ENCODE data around the gene CCDC18.
A peak's percentile ranks its signal among the peaks of the same experiment; 100 is the strongest.

Gene CCDC18

DNA sequence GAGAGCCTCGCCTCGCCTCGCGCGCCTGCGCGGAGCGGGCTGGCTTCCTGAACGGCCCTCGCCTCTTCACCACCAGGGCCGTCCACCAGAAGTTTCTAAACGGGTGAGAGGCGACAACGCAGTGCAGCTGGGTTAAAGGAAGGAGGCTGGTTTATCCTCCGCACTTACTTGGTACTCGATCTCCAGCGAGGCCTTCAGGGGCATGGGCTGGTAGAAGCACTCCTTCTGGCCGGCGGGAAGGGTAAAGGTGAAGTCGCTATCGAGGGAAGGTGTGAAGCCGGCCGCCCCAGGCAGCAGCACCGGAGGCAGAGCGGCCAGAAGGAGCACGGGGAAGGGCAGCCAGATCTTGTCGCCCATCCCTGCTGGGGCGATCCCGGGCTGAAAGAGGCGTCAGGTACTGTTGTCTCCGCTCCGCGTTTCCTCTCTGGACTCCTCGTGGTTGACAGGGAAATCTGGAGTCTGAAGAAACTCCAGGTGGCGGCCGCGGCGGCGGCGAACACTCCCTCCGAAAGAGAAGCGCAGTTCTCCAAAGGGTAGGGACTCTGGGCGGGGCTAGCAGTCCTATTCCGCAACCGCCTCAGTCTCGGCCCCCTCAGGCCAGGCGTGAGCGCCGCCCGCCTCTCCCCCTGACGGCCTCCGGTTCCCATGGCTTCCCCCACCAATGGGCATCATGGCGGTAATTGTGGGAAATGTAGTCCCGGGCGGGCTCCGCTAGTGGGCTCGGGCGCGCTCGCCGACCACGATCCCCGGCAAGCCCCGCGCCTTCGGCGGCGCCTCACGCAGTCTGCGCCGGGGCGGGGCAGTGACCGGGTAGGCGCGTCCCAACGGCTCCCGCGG, 420 bp upstream of the CCDC18 start, which contains the start of gene TMED5:
Gene TMED5, minus strand, starts transcription at position 528 of the 837 bp plus-strand sequence. Its CDS starts 171 bp downstream, at position 357.
- Histone ChIP-seq H3K4me3 (ENCODE audit: low read depth, low read length) (peak within 1 kb of the TSS; percentile 84), H3K36me3 (no peaks in the 10 kb centered on the region), H3K4me1 (no peaks in the 10 kb centered on the region), H3K9me3 (no peaks in the 10 kb centered on the region), H3K27me3 (no peaks in the 10 kb centered on the region)
- DNase-seq = peak; percentile 93
- TF ChIP-seq, protein P1, sequence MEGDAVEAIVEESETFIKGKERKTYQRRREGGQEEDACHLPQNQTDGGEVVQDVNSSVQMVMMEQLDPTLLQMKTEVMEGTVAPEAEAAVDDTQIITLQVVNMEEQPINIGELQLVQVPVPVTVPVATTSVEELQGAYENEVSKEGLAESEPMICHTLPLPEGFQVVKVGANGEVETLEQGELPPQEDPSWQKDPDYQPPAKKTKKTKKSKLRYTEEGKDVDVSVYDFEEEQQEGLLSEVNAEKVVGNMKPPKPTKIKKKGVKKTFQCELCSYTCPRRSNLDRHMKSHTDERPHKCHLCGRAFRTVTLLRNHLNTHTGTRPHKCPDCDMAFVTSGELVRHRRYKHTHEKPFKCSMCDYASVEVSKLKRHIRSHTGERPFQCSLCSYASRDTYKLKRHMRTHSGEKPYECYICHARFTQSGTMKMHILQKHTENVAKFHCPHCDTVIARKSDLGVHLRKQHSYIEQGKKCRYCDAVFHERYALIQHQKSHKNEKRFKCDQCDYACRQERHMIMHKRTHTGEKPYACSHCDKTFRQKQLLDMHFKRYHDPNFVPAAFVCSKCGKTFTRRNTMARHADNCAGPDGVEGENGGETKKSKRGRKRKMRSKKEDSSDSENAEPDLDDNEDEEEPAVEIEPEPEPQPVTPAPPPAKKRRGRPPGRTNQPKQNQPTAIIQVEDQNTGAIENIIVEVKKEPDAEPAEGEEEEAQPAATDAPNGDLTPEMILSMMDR (IDR thresholded peaks at IDR 0.05; ENCODE audit: low read depth, low read length) = no peak

DNA sequence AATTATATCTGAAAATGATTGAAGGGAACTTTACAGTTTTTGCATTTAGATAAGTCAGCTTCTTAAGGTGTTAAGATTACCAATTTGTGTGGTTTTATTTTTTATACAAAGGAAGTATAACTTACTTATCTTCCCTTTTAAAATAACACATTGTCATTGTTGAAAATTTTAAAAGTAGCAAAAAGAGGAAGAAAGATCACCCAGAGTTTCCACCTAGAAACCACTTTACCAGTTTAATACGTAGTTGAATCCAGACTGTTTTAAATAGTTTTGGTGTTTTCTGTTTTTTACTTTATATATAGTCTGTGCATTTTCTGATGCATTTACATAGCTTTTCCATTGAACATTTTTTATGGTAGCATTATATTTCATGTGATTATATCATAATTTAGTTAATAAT, 6.1 kb downstream of the CCDC18 start:
- no peaks in the 10 kb centered on the region for H3K36me3 ChIP-seq
- no peak for DNase-seq
- TF ChIP-seq, protein P1 (IDR thresholded peaks at IDR 0.05; ENCODE audit: low read depth, low read length) = no peak
- H3K9me3 ChIP-seq = no peaks in the 10 kb centered on the region
- no peaks in the 10 kb centered on the region for H3K27me3 ChIP-seq
- no peaks in the 10 kb centered on the region for H3K4me1 ChIP-seq
- H3K4me3 ChIP-seq (ENCODE audit: low read depth, low read length) = no peak overlapping the region

DNA sequence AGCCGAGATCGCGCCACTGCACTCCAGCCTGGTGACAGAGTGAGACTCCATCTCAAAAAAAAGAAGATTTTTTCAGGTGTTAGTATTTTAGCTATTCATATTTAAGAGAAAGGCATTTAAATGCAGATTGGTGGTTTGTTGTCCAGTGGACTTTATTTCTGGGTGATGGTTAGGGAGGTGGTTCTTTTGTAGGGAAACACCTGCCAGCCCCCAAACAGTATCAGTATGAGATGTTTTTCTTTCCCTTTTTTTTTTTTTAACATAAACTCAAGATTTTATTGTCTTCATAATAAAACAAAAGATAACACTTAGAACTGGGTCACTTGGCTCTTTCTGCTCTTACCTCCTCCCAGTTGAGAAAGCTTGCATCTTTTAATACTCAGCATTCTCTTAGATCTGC, 9.9 kb downstream of the CCDC18 start:
- no peak for DNase-seq
- Histone ChIP-seq H3K36me3 (no peaks in the 10 kb centered on the region), H3K4me1 (no peaks in the 10 kb centered on the region), H3K27me3 (no peaks in the 10 kb centered on the region), H3K4me3 (ENCODE audit: low read depth, low read length) (no peak overlapping the region), H3K9me3 (no peaks in the 10 kb centered on the region)
- TF ChIP-seq, protein P1 (IDR thresholded peaks at IDR 0.05; ENCODE audit: low read depth, low read length) = no peak

DNA sequence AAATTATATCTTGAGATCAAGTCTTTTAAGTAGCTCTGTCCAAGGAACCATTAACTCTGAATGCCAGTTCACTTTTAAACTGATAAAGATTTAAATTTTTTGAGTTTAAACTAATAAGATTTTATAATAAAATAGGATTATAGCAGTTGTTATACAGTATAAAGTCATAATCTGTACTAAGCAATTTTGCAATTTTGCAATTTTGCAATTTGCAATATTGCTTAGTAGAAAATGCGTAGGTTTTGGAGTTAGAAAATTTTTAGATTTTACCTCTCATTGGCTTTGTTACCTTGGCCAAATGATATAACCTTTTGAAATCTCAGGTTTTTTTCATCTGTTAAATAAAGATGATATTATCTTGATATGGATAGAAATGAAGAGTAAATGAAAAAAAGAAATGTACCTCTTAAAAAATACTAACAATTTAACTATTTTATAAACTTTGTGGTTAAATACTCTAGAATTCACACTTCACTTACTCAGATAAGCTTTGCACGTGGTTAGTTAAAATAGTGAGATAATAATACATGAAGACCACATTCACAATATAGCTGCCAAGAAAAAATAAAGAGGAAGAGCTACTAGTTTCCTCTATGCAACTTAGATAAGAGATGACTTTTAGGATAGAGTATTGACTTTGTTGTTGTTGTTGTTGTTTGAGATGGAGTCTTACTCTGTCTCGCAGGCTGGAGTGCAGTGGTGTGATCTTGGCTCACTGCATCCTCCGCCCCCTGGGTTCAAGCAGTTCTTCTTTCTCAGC, 13.9 kb downstream of the CCDC18 start:
- Histone ChIP-seq H3K4me1 (no peaks in the 10 kb centered on the region), H3K9me3 (no peaks in the 10 kb centered on the region), H3K36me3 (no peaks in the 10 kb centered on the region), H3K4me3 (ENCODE audit: low read depth, low read length) (no peak overlapping the region), H3K27me3 (no peaks in the 10 kb centered on the region)
- no peak for DNase-seq
- TF ChIP-seq, protein P1 (IDR thresholded peaks at IDR 0.05; ENCODE audit: low read depth, low read length) = no peak

DNA sequence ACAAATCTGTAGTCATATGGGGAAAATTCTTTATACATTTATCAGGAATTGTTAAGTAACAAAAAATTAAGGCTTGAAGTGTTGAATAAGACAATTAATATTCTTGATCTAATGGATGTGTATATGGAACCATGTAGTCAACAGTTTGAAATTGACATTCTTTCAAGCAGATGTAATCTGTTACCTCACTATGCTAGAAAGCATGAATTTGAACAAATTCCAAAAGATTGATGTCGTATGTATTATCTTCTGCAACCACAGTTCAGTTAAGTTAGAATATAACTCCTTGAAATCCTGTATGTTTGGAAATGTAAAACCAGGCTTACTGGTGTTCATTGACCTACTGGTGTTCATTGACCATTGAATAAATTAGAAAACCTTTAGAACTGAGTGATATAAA, 16.1 kb downstream of the CCDC18 start:
- H3K9me3 ChIP-seq = no peaks in the 10 kb centered on the region
- H3K27me3 ChIP-seq = no peaks in the 10 kb centered on the region
- H3K4me1 ChIP-seq = no peaks in the 10 kb centered on the region
- TF ChIP-seq, protein P1 (IDR thresholded peaks at IDR 0.05; ENCODE audit: low read depth, low read length) = no peak
- DNase-seq = no peak
- no peaks in the 10 kb centered on the region for H3K36me3 ChIP-seq
- H3K4me3 ChIP-seq (ENCODE audit: low read depth, low read length) = no peak overlapping the region

DNA sequence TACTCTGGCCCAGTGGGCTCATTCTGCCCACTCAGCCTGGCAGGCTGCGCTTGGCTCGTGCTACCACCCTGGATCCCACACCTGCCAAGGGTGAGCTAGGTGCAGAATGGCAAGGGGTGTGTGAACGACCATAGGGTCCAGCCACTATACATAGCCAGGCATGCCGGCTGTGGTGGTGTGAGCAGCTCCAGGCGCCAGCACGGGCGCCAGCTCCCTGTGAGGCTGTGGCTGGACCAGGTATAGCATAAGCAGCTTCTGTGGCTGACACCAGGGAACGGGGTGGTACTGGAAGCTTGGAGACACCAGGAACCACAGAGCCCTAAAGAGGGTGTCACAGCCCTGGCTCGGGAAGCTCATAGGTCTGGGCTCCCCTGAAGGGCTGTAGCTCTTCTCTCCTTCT, 18.6 kb downstream of the CCDC18 start:
- Histone ChIP-seq H3K36me3 (no peaks in the 10 kb centered on the region), H3K9me3 (no peaks in the 10 kb centered on the region), H3K4me3 (ENCODE audit: low read depth, low read length) (no peak overlapping the region), H3K4me1 (no peaks in the 10 kb centered on the region), H3K27me3 (no peaks in the 10 kb centered on the region)
- DNase-seq = no peak
- TF ChIP-seq, protein P1 (IDR thresholded peaks at IDR 0.05; ENCODE audit: low read depth, low read length) = no peak

All from BE2C (cell line).